Smooth muscle cell (in vitro differentiated cells): ENCODE results near the gene GRK1. TPM values are rescaled to one million over a fixed set of nuclear protein-coding genes. Genes with fewer than 3 reads are reported as not detected.

Source experiments
- DNase-seq: peaks from one replicate; lab custom pipeline; 2025; ENCODE audit not compliant: unreplicated experiment; lab: John Stamatoyannopoulos, UW
- H2AFZ ChIP-seq: fragments of 200-600 bp; sonication (generic); 2 replicates; pipeline ENCODE4 v1.6.0; 2016; ENCODE audit warnings: antibody characterized with exemption, low read depth, mild to moderate bottlenecking
- H3F3A ChIP-seq: fragments of 200-600 bp; sonication (generic); 2 replicates; pipeline ENCODE4 v1.6.0; 2017; ENCODE audit warnings: antibody characterized with exemption, low read depth
- H3K27ac ChIP-seq: fragments of 200-600 bp; sonication (generic); 2 replicates; pipeline ENCODE4 v1.5.1; 2016; ENCODE audit warnings: low read depth, mild to moderate bottlenecking
- H3K27me3 ChIP-seq: fragments of 200-600 bp; sonication (generic); 2 replicates; pipeline ENCODE4 v1.6.1; 2016; ENCODE audit warnings: low read depth, mild to moderate bottlenecking
- H3K36me3 ChIP-seq: fragments of 200-600 bp; sonication (generic); 2 replicates; pipeline ENCODE4 v1.5.1; 2016; ENCODE audit warnings: low read depth
- H3K4me1 ChIP-seq: fragments of 200-600 bp; sonication (generic); 2 replicates; pipeline ENCODE4 v1.5.1; 2016; ENCODE audit warnings: low read depth
- H3K4me2 ChIP-seq: fragments of 200-600 bp; sonication (generic); 2 replicates; pipeline ENCODE4 v1.6.0; 2016; ENCODE audit warnings: mild to moderate bottlenecking
- H3K4me3 ChIP-seq: fragments of 200-600 bp; sonication (generic); 2 replicates; pipeline ENCODE4 v1.5.1; 2016; ENCODE audit warnings: mild to moderate bottlenecking
- H3K79me2 ChIP-seq: fragments of 200-600 bp; sonication (generic); 2 replicates; pipeline ENCODE4 v1.6.0; 2016; ENCODE audit warnings: low read depth, mild to moderate bottlenecking
- H3K9ac ChIP-seq: fragments of 200-600 bp; sonication (generic); 2 replicates; pipeline ENCODE4 v1.6.0; 2016; ENCODE audit warnings: low read depth
- H3K9me3 ChIP-seq: fragments of 200-600 bp; sonication (generic); replicated peaks from 2 replicates; pipeline ENCODE4 v1.5.1; 2016; ENCODE audit warnings: low read depth
- H4K20me1 ChIP-seq: fragments of 200-600 bp; sonication (generic); 2 replicates; pipeline ENCODE4 v1.6.0; 2016; ENCODE audit warnings: low read depth
- WGBS: methylation state at CpG from one replicate; pipeline ENCODE4 v1.1.7; 2016; ENCODE audit warnings: low lambda C conversion rate; 5-methylcytosine and 5-hydroxymethylcytosine counted together
- polyA plus RNA-seq: library from polyadenylated mRNA; unstranded; fragments of >200 nt; fragmentation: Nextera tagmentation; extraction: Ambion mirVana; gene quantifications from 2 replicates; pipeline ENCODE4 v1.2.1, GENCODE V29; 2016
- total RNA-seq: library from RNA; depleted of rRNA; stranded (reverse); fragments of >200 nt; gene quantifications from 2 replicates; pipeline ENCODE4 v1.2.3, GENCODE V29; 2014
- TF ChIP-seq, protein P1 (sequence below): fragments of 200-600 bp; sonication (generic); IDR thresholded peaks from 2 replicates; pipeline ENCODE4 v1.5.1; 2017; ENCODE audit warnings: borderline replicate concordance, mild to moderate bottlenecking, antibody characterized with exemption; ENCODE audit not compliant: insufficient read depth, poor library complexity, severe bottlenecking

Gene GRK1
- total and polyA plus RNA-seq, 2 experiments from 2014 or later = not detected

DNA sequence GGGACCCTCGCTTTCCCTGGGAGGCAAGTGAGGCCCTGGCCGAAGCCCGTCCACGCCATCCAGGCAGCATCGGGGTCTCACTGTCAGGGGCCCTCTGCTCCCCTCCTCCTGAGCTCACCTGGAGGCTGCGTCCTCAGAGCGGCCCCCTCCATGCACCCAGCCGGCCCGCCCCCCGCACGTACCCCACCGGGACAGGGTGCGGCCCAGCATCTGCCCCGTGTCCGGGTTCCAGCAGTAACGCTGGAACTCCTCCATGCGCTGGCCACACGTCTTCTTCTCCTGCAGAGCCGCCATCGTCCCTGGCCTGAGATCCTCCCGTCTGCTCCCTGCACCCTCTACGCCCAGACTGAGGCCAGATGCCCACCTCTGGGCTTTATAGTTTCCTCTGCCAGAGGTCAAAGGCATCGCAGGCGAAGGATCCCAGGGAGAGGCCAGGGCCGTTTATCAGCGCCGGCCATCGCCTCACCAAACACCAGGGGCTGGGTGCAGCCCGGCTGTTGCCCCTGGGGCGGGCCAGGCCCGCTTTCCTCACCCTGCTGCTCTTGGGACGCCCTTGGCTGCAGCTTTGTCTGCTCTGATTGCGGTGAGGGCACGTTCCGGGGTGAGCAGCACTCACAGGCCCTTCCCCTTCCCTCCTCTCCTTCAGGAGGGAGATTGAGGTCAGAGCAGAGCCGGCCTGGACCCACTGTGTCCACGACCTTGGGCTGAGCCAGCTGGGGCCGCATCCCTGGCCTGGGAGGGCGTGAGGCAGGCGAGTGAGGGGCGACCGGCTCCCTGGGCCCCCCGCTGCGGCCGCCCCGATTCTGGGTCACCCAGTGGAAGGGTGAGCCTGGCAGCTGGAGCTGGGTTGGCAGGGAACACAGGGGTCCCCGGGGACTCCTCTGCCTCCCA lies 8.9 kb upstream of the GRK1 start, which contains the start of gene ATP4B:
ATP4B (minus strand) TSS at position 348 of the 891 bp plus-strand sequence; CDS start at position 294, 54 bp downstream.
- Histone ChIP-seq H3K27me3 (no peaks in the 10 kb centered on the region), H3K36me3 (no peaks in the 10 kb centered on the region), H3K79me2 (no peaks in the 10 kb centered on the region), H3K9me3 (no peaks in the 10 kb centered on the region), H3K4me2 (no peak within 1 kb of the TSS), H2AFZ (no peak within 1 kb of the TSS), H3K9ac (no peak within 1 kb of the TSS), H3K4me1 (no peaks in the 10 kb centered on the region), H3K27ac (no peak within 1 kb of the TSS), H4K20me1 (no peaks in the 10 kb centered on the region), H3F3A (no peaks in the 10 kb centered on the region), H3K4me3 (no peak within 1 kb of the TSS)
- DNase-seq = no peak
- WGBS = 92% methylated on average over 45 of the region's 47 CpGs
- TF ChIP-seq, protein P1, sequence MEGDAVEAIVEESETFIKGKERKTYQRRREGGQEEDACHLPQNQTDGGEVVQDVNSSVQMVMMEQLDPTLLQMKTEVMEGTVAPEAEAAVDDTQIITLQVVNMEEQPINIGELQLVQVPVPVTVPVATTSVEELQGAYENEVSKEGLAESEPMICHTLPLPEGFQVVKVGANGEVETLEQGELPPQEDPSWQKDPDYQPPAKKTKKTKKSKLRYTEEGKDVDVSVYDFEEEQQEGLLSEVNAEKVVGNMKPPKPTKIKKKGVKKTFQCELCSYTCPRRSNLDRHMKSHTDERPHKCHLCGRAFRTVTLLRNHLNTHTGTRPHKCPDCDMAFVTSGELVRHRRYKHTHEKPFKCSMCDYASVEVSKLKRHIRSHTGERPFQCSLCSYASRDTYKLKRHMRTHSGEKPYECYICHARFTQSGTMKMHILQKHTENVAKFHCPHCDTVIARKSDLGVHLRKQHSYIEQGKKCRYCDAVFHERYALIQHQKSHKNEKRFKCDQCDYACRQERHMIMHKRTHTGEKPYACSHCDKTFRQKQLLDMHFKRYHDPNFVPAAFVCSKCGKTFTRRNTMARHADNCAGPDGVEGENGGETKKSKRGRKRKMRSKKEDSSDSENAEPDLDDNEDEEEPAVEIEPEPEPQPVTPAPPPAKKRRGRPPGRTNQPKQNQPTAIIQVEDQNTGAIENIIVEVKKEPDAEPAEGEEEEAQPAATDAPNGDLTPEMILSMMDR = no peak

DNA sequence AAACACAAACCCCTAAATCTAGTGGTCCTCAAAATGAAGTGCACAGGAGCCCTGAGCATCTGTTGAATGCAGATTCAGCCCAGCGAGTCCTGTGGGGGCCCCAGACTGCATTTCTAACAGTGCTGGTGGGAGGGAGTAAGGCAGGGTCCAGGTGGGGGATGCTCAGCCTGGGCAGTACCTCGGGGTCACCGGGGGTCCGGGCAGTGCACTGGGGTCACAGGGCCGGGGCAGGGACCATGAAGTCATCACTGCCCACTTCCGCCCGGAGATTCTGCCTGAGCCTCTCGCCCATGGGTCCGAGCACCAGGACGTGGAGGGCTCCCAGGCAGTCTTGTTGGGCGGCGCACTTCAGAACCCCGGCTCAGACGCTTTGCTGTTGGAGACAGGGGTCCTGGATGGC lies 8.2 kb upstream of the GRK1 start:
- Histone ChIP-seq H3K9me3 (no peaks in the 10 kb centered on the region), H3K27ac (no peak overlapping the region), H3K9ac (no peak overlapping the region), H3K27me3 (no peaks in the 10 kb centered on the region), H3K36me3 (no peaks in the 10 kb centered on the region), H2AFZ (no peak overlapping the region), H3K79me2 (no peaks in the 10 kb centered on the region), H3K4me1 (no peaks in the 10 kb centered on the region), H3K4me3 (no peak overlapping the region), H3F3A (no peaks in the 10 kb centered on the region), H3K4me2 (no peak overlapping the region), H4K20me1 (no peaks in the 10 kb centered on the region)
- TF ChIP-seq, protein P1 = no peak
- WGBS = 86% methylated on average over 14 of the region's 14 CpGs
- no peak for DNase-seq

DNA sequence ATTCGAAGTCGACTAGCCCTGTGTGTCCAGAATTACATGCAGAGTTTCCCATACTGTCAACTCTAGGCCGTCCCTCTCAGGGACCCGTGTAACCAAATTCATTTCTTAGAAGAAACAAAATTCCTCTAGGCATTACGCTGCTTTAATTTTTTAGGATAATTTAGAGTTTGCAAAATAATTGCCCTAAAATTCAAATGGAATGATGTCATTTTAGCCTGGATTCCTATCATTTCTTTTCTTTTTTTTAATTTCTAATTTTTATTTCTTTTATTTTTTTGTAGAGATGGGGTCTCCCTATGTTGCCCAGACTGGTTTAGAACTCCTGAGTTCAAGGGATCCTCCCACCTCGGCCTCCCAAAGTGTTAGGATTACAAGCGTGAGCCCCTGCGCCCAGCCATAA lies 7.7 kb upstream of the GRK1 start:
- TF ChIP-seq, protein P1 = no peak
- Histone ChIP-seq H3K9me3 (no peaks in the 10 kb centered on the region), H3K4me2 (no peak overlapping the region), H3K9ac (no peak overlapping the region), H3K36me3 (no peaks in the 10 kb centered on the region), H3K27ac (no peak overlapping the region), H2AFZ (no peak overlapping the region), H3K27me3 (no peaks in the 10 kb centered on the region), H3K4me3 (no peak overlapping the region), H4K20me1 (no peaks in the 10 kb centered on the region), H3K79me2 (no peaks in the 10 kb centered on the region), H3F3A (no peaks in the 10 kb centered on the region), H3K4me1 (no peaks in the 10 kb centered on the region)
- DNase-seq = no peak
- 94% methylated on average over 8 of the region's 8 CpGs for WGBS
